ENCODE data around the gene WSCD2. TPM values are rescaled to one million over a fixed set of nuclear protein-coding genes. Genes with fewer than 3 reads are reported as not detected.

Gene WSCD2
- polyA plus RNA-seq, 12 donors, result 0.73 to 9.9 (median 1.8) TPM; not detected in 1

GRCh38 chr12:108235197-108235984 is 106.3 kb downstream of the WSCD2 start:
- no peak for DNase-seq

- DNase-seq, result no peak
Measured at GRCh38 chr12:108235985-108236263, 106.8 kb downstream of the WSCD2 start.

GRCh38 chr12:108236366-108236765 is 107.3 kb downstream of the WSCD2 start:
- no peak for DNase-seq

- DNase-seq, result no peak
Measured at GRCh38 chr12:108237272-108237671, 108.2 kb downstream of the WSCD2 start.

- no peak for DNase-seq
Measured at GRCh38 chr12:108238474-108238873, 109.4 kb downstream of the WSCD2 start.

GRCh38 chr12:108239378-108239777 is 110.3 kb downstream of the WSCD2 start:
- no peak for DNase-seq

- no peak for DNase-seq
Measured at GRCh38 chr12:108240027-108240785, 111.1 kb downstream of the WSCD2 start.

- DNase-seq, result no peak
Measured at GRCh38 chr12:108240928-108241327, 111.8 kb downstream of the WSCD2 start.

- DNase-seq, result no peak
Measured at GRCh38 chr12:108241986-108242703, 113.1 kb downstream of the WSCD2 start.

GRCh38 chr12:108247130-108247529 is 118.0 kb downstream of the WSCD2 start:
- DNase-seq, result no peak

- no peak for DNase-seq
Measured at GRCh38 chr12:108248011-108248410, 118.9 kb downstream of the WSCD2 start.

- no peak for DNase-seq
Measured at GRCh38 chr12:108252523-108252922, 123.4 kb downstream of the WSCD2 start.

- DNase-seq, result no peak
Measured at GRCh38 chr12:108253540-108253939, 124.5 kb downstream of the WSCD2 start.

- DNase-seq, result no peak
Measured at GRCh38 chr12:108254030-108254429, 124.9 kb downstream of the WSCD2 start.

GRCh38 chr12:108254517-108255251 is 125.6 kb downstream of the WSCD2 start:
- no peak for DNase-seq

GRCh38 chr12:108255252-108255602 is 126.1 kb downstream of the WSCD2 start:
- no peak for DNase-seq

GRCh38 chr12:108257004-108257403 is 127.9 kb downstream of the WSCD2 start:
- DNase-seq, result no peak

GRCh38 chr12:108257610-108258106 is 128.6 kb downstream of the WSCD2 start:
- DNase-seq, result no peak

- DNase-seq, result no peak
Measured at GRCh38 chr12:108260039-108260438, 131.0 kb downstream of the WSCD2 start.

GRCh38 chr12:108260969-108261368 is 131.9 kb downstream of the WSCD2 start:
- DNase-seq, result no peak

GRCh38 chr12:108265505-108265904 is 136.4 kb downstream of the WSCD2 start:
- DNase-seq, result no peak

GRCh38 chr12:108266131-108266530 is 137.0 kb downstream of the WSCD2 start:
- no peak for DNase-seq

Data from muscle of arm (tissue), 12 donors.